Lung microvascular endothelial cell (primary cell): ENCODE measurements around the gene TRMT11. TPM values are rescaled to one million over a fixed set of nuclear protein-coding genes. Genes with fewer than 3 reads are reported as not detected.
"Not testable (repeated sequence)": the region's sequence is repeated elsewhere in the genome, so short reads cannot be mapped to it uniquely, and the experiment has no call there.

Experiments
- DNase-seq, 2 donors: peaks; one replicate each; pipeline versions ENCODE4 v3.0.0 to v3.0.0-alpha.2; 2010; ENCODE audit warnings: low read depth in 2 of 2
- total RNA-seq: library from RNA; depleted of rRNA; stranded (reverse); fragments of >200 nt; gene quantifications from 2 replicates; pipeline ENCODE4 v1.2.1, GENCODE V29; 2014

Gene TRMT11
- total RNA-seq, result 7.6 and 8.9 TPM in 2 replicates

DNA sequence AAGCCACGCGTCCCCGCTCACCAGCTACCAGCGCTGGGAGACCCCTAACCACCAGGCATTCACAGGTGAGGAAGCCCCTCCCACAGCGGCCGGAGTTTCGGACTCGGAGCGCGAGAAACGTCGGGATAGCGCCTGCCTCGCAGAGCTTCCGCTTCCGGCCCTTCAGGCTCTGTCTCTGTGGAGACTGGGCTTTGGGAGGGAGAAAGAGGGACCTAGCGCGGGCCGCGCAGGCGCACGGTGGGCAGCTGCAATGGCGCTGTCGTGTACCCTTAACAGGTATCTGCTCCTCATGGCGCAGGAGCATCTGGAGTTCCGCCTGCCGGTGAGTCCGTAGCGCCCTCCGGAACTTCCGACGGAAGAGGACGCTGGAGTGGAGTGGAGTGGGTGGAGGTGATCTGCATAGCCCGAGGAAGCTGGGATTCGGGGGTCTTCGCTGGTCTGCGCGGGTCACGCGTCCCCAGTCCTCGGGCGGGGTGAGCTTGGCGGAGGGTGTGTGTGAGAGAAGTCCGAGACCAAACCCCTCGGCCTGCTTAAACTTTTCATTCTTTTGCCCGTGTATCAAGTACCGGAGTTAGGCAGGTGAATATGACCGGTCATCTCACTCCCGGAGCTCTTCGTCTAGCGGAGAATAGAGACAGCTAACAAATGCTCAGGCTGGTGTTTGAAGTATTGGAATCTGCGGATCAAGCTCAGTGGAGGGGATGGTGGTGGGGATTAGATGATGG lies at the start of gene TRMT11:
Gene TRMT11 (plus strand): TSS at position 240 of the 725 bp plus-strand sequence. CDS start 11 bp downstream, at position 251.
- peak; percentile 83 to 85 for DNase-seq

DNA sequence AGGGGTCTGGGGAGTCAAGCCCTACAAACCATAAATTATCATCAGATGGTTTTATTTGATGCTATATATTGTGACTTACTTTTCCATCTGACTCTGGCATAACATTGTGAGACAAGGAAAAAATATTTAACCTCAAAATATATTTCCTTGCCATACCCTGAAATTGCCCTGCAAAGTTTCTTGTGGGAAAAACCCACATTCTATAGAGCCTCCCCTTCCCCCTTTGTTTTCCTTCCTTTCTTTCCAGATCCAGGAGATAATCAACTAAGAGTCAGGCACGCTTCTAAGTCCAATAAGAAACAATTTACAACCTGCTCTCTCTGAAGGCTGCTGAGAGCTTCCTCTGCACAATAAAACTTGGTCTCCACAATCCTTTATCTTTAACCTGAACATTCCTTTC lies 47.3 kb upstream of the TRMT11 start:
- peak in 1 of 2 donors; percentile 45 for DNase-seq

DNA sequence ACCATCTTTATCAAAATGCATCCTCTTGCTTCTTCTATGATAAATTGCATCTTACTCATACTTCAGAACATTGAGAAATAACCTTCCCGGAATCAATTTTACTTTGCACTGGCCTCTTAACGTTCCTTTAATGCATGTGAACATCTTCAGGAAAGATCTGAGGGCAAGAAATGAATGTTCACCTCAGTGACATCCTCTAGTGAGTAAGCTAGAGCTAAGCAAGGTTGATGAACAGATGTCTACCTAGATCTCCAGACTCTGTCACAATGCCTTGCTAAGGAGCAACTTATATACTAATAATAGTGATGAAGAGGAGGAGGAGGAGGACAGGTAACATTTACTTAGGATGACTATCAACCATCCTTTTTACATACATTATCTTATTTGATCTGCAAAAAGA lies 46.5 kb upstream of the TRMT11 start:
- no peak for DNase-seq

DNA sequence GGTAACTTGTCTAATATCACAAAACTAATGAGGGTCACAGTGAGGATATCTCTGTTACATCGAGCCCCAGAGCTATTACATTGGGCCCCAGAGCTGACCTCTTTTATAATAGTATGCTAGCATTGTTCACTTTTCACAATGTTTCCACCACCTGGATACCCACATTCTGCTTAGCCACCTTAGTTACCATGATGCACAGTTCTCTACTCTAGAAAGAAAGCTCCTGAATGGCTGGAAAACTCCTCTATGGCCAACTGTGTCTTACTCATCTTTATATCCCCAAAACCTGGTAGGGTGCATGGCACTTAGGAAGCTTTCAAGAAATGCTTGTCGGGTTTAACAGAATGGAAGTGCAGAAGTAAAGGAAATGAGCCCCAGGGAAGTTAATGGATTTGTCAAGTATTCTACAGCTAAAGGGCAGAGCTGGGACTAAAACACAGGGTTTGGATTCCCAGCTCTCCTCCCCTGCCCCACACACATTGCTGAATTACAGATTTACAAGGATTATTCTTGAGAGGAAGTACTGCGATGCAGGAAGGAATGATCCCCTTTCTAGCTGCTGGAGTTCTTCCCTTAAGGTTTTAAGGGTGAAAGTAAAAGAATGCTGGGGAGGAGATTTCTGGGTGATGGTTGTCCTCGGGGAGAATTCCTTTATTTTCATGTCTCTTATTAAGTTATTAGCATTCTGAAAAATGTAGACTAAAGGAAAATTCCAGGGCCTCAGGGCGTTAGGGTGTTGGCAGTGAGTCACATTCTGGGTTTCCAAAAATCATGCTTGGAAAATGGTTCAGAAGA lies 45.9 kb upstream of the TRMT11 start:
- no peak for DNase-seq

DNA sequence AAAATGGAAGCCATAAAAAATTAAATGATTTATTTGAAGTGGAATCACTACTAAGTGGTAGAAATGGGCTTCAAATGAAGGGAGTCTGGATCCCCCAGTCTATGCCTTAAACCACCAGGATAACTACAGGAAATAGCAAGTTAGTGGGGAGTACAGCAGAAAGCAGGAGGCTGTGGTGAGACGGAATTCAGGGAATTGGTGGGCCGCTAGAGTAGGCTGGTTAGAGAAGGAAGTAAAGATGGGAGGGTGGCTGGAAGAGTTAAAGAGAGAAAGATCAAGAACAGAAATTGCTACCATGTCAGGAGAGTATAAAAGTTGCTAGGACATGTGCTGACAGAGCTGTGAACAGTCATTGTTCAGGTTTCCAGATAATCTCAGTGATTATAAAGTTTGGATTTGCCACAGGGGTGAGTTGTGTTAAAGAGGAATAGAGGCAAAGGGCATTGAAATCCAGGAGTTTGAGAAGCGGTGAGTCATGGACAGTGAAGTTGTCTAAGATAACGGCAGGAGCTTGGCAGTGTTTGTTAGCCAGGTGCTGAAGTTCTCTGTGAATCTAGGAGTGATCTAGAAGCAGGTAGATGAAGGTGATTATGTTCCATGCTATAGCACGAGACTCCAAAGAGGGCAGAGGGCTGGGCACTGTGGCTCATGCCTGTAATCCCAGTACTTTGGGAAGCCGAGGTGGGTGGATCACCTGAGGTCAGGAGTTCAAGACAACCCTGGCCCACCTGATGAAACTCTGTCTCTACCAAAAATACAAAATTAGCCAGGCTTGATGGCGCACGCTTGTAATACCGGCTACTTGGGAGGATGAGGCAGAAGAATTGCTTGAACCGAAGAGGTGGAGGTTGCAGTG lies 43.4 kb upstream of the TRMT11 start:
- peak in 1 of 2 donors; percentile 27 for DNase-seq

DNA sequence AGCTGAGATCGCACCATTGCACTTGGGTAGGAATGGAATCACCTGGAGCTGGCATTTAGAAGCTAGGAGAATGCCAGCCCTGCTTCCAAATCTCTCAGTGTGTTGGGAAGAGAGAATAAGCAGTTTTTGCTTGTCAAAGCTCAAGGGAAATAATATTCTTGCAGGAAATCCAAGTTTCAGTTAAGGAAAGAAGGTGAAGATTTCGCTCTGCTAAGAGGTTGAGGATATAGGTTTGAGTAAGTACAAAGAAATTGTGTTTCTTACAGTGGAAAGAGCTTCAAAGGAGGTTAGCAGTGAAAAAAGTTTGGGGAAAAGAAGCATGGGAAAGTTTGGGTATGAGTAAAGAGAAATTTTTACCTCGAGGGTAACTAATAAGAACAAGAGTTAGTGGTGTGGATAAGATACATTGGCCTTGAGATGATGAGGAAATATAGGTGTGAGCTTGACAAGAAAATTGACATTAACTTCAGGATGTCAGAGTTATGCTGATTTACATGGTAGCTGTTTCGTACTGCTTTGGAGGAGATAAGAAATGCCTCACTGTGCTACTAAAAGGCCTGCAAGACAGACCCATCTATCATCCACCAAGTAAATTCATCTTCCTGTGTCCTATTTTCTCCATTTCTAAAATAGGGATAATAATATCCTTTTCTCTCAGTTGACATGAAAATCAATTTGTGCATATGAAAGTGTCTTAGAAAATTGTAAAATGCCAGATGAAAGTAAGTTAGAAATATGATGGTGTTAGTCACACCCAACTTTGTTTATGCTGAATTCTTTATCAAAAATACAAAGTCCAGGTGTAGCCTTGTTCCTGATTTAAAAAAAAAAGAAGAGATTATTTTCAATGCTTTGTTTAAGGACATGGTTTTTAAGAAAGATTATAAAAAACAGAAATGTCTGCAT lies 42.6 kb upstream of the TRMT11 start:
- DNase-seq, result no peak

DNA sequence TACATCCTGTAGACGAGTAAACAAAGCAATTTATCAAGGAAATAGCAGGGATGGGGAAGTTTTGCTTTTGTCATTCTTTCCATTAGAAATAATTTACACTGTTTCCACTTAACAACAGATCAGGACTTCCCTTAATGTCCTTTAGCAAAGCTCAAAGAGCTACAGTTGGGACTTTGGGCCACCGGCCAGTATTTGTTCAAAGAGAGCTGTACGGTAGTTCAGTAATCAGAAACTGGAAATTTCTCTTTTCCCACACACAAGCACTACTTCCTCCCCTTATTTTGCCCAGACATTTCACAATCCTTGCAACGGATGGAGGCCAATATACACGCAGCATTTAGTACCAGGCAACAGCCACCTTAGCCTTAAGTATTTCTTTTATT lies 41.9 kb upstream of the TRMT11 start:
- peak; percentile 93 to 95 for DNase-seq

DNA sequence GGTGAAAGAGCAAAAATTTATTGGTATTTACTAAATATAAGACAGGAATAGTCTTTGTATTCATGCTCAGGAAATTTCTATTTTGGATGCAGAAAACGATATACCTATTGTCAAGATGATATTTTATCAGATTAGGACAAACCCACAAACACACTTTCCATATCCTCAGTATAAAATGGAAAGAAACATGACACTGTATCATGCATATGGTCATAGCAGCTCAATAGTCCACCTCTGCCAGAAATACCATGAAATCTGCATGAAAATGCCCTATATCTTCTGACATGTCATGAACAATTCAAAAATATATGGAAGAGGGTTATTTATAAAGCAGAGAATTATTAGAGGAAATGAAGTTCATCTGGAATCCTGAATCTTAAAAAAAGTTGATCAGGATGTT lies 41.4 kb upstream of the TRMT11 start:
- DNase-seq, result peak in 1 of 2 donors; percentile 55

DNA sequence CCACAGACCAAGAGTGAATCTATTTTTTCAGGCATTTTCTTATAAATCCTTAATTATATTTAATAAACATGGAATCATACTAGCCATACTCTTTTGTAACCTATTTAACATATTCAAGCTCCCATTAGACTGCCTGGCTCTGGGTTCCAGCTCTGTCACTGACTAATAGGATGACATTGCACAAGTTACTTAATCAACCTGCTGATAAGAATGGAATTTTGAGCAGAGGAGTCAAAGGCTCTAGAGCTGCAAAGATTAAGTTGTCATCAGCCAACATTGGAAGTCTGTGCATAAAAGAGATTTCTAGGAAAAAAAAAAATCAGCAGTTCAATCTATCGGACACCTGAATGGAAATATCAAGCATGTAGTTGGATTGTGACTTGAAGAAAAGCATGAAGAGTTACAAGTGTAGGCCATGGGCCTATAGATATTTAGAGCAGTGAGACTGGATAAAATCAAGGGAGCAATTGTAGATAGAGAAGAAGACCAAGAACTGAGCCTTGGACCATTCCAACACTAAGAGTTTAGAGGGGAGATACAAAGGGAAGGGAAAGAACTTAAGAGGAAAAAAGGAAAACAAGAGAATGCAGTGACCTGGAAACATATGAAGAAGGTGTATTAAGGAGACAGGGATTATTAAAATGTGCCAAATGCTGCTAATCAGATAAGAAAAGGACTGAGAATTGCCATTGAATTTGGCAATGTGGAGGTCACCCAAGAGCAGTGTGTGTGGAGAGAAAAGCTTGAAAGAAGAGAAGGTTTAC lies 40.8 kb upstream of the TRMT11 start:
- peak in 1 of 2 donors; percentile 18 for DNase-seq

DNA sequence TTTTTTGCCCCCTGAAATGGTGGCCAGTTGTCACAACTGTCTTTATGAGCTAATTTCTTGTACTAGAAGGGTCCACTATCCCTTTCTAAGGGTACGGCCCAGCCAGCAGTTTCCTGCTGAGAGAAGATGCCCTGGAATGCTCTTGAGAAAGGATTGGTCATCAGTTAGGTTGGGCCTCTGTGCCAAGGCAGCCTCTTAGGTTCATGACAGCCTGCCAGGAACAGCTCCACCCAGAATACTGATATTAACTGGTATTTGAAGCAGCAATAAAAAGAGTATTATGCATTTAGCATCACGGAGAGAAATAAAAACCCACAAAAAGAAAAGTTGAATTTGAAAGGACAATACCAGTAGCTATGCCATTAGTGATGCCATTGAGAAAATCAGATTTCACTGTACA lies 38.7 kb upstream of the TRMT11 start:
- DNase-seq, result peak in 1 of 2 donors; percentile 54

DNA sequence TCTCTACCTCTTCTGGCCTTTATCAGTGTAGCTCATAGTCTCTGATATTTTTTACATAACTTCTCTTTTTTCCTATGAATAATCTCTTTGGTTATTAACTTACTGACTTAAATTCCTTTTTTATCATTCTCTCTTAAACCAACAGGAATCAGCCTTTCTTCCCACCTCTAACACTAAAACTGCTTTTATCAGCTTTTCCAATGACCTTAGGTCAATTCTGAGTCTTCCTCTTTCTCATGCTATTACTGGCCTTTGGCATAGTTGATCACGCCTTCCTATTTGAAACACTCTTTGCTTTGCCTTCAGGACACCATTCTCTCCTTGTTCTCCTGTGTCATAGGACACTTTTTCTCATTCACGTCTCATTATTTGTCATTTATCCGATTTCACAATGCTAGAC lies 37.9 kb upstream of the TRMT11 start:
- no peak for DNase-seq

DNA sequence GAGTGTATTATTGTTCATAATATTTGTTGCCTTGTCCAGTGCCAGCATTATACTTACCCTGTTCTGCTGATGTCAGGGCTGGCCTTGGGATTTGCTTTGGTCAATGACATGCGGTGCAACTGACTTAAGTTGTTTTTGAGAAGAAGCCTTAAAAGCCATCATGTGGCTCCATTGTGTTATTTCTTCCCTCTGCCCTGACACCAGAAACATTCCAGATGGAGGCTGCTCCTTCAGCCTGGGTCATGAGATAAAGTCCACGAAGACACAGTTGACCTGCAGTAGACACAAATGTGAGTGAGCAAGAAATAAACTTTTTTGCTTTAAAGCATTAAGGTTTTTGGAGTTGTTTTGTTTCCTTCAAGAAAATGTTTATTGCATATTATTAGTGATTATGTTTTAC lies 37.3 kb upstream of the TRMT11 start:
- no peak for DNase-seq

DNA sequence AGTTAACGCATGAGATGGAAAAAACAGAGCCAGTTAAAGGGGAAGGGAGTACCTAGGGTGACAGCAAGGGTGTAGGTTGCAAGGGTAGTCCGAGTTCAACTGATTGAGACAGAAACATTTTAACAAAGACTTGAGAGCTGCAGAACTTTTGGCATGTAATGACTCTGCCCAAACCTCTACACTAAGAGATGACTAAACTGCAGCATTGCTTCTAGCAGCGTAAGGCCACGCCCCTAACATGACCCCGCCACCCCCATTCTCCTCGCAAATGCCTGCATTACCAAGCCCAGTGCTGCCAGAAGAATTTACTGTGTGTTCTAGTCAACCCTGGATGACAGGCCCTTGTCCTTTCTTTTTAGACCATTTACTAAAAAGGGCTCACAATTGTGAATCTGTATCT lies 36.0 kb upstream of the TRMT11 start:
- peak in 1 of 2 donors; percentile 8 for DNase-seq

DNA sequence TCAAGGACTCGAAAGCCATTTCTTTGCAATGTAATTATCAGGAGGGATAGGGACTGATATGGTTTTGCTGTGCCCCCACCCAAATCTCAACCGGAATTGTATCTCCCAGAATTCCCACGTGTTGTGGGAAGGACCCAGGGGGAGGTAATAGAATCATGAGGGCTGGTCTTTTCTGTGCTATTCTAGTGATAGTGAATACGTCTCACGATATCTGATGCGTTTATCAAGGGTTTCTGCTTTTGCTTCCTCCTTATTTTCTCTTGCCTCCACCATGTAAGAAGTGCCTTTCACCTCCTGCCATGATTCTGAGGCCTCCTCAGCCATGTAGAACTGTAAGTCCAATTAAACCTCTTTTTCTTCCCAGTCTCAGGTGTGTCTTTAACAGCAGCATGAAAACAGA lies 35.6 kb upstream of the TRMT11 start:
- DNase-seq, result not testable (repeated sequence)

DNA sequence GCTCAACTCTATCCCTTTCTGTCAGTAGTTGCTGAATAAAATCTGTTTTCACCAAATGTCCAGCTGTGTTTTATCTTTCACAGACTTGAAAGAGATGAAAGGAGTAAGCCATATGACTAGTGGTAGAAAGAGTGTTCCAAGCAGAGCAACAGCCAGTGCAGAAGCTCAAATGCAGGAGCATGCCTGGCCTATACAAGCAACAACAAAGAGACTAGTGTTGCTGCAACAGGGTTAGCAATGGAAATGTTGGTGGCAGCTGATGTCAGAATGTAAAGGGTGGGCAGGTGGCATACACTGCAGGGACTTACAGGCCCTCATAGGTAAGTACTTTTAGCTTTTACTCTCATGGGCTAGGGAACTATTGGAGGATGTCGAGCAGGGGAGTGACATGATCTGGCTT lies 35.0 kb upstream of the TRMT11 start:
- no peak for DNase-seq

DNA sequence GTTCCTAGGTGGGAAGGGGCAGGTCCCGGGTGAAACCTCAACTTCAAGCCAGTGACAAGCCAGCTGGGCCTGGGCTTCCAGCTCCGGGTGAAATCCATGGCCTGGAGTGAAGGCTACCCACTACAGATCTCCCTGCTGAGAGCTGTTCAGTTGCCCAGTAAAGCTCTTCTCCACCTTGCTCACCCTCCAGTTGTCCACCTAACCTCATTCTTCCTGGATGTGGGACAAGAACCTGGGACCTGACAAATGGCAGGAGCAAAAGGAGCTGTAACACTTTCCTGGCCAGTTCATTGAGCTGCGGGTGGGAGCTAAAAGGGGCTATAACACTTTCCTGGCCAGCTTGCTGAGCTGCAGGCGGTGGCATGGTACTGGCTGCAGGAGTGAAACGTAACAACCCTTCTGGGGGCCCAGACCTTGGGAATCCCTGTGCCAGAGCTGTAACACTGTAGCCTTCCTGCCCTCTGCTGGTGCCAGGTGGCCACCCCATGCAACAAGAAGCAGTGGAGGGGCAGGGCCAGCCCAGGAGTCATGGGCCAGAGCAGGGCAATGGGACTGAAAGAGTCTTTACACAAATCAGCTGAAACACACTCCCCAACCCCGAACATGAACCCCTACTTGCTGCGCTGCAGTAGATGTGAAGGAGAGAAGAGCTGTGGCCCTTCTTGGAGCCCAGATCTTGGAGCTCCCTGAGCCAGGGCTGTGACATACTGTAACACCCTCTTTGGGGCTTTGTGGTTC lies 33.4 kb upstream of the TRMT11 start:
- DNase-seq, result peak; percentile 47 to 61

DNA sequence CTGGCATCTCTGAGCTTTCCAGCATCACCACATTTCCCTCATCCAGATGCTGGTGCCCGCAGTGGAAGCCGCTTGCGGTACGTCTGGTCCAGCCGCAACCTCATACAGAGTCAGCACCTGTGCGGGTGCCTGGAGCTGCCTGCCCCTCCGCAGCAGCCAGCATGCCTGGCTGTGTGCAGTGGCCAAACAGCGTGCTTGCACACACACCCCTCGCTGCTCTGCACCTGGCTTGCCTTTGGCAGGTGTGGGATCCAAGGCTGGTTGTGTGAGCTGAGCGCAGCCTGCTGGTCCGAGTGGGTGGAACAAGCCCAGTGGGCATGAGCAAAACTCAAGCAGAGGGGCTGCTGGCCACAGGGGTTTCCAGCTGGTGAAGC lies 32.9 kb upstream of the TRMT11 start:
- peak; percentile 8 to 33 for DNase-seq

DNA sequence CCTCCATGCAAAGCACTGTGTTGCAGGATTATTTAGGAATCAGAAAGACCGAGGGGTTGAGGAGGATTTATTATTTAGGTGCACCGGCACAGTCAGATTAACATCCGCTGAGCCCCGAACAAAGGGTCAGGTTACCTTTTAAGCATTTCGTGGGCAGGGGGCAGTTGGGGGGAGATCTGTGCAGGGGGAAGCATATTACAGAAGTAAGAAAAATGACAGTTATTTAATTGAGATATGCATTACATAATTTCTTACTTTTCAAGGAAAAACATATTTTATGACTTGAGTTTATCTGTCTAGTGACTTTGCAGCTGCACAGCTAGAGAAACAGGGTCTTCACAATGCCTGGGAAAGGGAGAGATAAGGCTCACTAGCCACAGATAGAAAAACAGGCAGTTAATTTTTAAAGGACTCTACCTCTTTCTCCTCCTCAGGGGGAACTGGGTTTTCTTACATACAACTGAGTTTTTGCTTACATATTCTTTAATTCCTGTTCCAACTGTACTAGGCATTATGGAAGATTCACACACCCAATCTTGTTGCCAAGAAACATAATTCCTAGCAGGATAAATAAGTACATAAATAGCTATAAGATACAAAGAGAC lies 31.5 kb upstream of the TRMT11 start:
- no peak for DNase-seq

DNA sequence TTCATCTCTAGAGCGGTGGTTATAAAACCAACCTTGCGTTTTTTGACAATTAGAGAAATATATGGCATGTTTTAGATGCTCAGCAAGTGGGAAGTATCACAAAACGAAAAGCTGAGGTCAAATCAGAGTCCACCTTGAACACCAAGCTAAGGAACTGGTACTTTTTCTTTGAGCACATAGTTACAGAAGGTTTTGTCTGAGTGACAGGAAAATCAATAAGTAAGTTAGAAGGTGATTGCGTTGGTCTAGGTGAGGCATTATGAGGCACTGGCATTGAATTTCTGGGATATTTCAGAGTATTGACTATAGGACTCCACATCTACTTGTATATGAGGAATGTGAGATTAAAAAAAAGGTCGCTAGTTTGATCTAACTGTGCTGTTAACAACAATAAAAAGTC lies 30.4 kb upstream of the TRMT11 start:
- DNase-seq, result no peak
